Neutrophil (primary cell): ENCODE data around the gene A3GALT2.

ENCODE experiments used
- H3K27ac ChIP-seq: fragments of 200-600 bp; sonication (generic); 2 replicates; pipeline ENCODE4 v1.5.1; 2016; ENCODE audit warnings: mild to moderate bottlenecking, moderate library complexity
- H3K27me3 ChIP-seq: fragments of 200-600 bp; sonication (generic); 2 replicates; pipeline ENCODE4 v1.6.0; 2016; ENCODE audit warnings: mild to moderate bottlenecking
- H3K36me3 ChIP-seq: fragments of 200-600 bp; sonication (generic); 2 replicates; pipeline ENCODE4 v1.5.1; 2017
- H3K4me1 ChIP-seq, 2 experiments: fragments of 200-600 bp in 1 of 2; sonication (generic) in 1 of 2; 1 replicate in 1 of 2; 2 replicates in 1 of 2; pipeline versions ENCODE4 v1.5.1 to v1.6.1; 2013 to 2016; ENCODE audit warnings: low read depth in 1 of 2, low read length in 1 of 2, mild to moderate bottlenecking in 1 of 2, moderate library complexity in 1 of 2; ENCODE audit not compliant: control insufficient read depth in 1 of 2, insufficient read depth in 1 of 2
- H3K4me3 ChIP-seq, 2 experiments: fragments of 200-600 bp in 1 of 2; sonication (generic) in 1 of 2; 1 replicate in 1 of 2; 2 replicates in 1 of 2; pipeline ENCODE4 v1.5.1; 2013 to 2016; ENCODE audit warnings: low read depth in 1 of 2, low read length in 1 of 2, mild to moderate bottlenecking in 1 of 2, moderate library complexity in 1 of 2
- H3K9me3 ChIP-seq: fragments of 200-600 bp; sonication (generic); 2 replicates; pipeline ENCODE4 v1.5.1; 2016
- CTCF ChIP-seq: fragments of 200-600 bp; sonication (generic); IDR thresholded peaks from 2 replicates; pipeline ENCODE4 v1.5.1; 2016; ENCODE audit warnings: antibody characterized with exemption

Gene A3GALT2

DNA sequence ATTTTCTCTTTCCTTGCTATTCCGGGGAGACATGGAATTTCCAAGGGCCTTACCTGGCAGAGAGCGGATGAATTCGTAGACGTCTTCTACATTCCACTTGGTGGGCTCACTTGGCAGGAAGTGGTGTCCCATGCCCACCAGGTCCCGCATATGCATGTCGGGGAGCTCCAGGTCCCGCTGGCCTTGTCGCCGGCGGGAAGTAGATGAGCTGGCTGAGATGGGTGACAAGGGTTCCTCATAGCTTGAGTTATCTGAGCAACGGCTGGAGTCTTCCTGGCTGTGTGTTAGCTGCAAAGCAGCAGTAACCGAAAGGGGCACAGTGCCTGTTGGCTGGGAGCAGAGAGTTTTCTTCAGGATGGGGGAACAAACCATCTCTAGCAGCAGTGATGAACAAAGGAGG is 7.9 kb upstream of the A3GALT2 start:
- TF ChIP-seq CTCF, result no peak
- peaks cover 99% of the 10 kb centered on the region for H3K36me3 ChIP-seq
- H3K4me3 ChIP-seq, result peak overlapping the region in 1 of 2 experiments; percentile 58
- H3K27me3 ChIP-seq, result no peaks in the 10 kb centered on the region
- H3K4me1 ChIP-seq, result peaks cover 89 to 91% of the 10 kb centered on the region in 2 experiments
- peak overlapping the region; percentile 96 for H3K27ac ChIP-seq
- peaks cover 8% of the 10 kb centered on the region for H3K9me3 ChIP-seq

DNA sequence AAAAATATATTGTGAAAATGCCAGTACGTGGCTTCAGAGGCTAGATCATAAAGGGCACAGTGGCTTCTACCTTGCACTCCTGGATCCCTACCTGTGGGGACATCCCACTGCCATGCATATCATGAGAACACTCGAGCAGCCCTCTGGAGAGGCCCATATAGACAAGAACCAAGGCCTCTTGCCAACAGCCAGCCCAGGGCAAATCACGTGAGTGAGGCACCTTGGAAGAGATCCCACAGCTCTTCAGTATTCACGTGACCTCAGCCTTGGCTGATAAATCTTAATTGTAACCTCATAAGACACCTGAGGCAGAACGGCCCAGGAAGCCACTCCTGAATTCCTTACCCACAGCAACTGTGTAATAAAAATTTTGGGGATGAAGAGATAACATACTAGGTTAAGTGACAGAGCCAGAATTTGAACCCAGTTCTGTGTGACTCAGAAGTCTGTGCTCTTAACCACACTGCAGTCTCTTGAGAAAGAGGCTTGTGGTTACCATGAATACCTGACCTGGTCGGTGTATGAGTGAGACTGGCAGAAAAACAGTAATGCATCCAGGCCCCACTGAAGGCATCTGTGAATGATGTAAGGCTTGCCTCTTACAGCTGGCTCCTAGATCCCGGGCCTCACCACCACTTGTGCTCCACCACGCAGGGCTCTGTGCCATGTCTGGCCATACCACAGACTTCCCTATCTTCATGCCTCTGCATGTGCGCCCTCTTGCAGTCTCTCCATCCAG is 6.9 kb upstream of the A3GALT2 start:
- Histone ChIP-seq H3K27me3 (no peaks in the 10 kb centered on the region), H3K4me3 (peak overlapping the region; percentile 42 to 58), H3K27ac (peak overlapping the region; percentile 96), H3K9me3 (peaks cover 8% of the 10 kb centered on the region), H3K4me1 (peaks cover 79 to 81% of the 10 kb centered on the region in 2 experiments), H3K36me3 (peaks cover 99% of the 10 kb centered on the region)
- TF ChIP-seq CTCF, result peak; percentile 22

DNA sequence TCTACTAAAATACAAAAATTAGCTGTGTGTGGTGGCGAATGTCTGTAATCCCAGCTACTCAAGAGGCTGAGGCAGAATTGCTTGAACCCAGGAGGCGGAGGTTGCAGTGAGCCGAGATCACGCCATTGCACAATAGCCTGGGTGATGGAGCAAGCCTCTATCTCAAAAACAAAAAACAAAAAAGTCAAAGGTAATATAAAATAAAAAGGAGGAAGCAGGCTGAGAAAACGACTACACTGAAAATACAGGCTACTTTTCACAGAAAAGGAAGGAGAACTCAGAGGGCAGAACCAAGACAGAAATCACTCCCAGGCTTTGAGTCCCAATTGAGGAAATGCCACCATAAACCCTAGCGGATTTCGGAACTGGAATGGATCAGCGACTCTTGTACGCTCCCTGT is 5.9 kb upstream of the A3GALT2 start:
- H3K36me3 ChIP-seq, result peaks cover 99% of the 10 kb centered on the region
- H3K4me3 ChIP-seq, result peak overlapping the region; percentile 42 to 58
- peak; percentile 6 for TF ChIP-seq CTCF
- peak overlapping the region; percentile 96 for H3K27ac ChIP-seq
- peaks cover 8% of the 10 kb centered on the region for H3K9me3 ChIP-seq
- H3K4me1 ChIP-seq, result peaks cover 69 to 71% of the 10 kb centered on the region in 2 experiments
- no peaks in the 10 kb centered on the region for H3K27me3 ChIP-seq

GRCh38 chr1:33324677-33325575 is 4.0 kb upstream of the A3GALT2 start:
- peaks cover 8% of the 10 kb centered on the region for H3K9me3 ChIP-seq
- TF ChIP-seq CTCF, result no peak
- H3K36me3 ChIP-seq, result peaks cover 90% of the 10 kb centered on the region
- peak overlapping the region in 1 of 2 experiments; percentile 58 for H3K4me3 ChIP-seq
- peaks cover 53 to 54% of the 10 kb centered on the region in 2 experiments for H3K4me1 ChIP-seq
- H3K27ac ChIP-seq, result peak overlapping the region; percentile 96
- no peaks in the 10 kb centered on the region for H3K27me3 ChIP-seq

DNA sequence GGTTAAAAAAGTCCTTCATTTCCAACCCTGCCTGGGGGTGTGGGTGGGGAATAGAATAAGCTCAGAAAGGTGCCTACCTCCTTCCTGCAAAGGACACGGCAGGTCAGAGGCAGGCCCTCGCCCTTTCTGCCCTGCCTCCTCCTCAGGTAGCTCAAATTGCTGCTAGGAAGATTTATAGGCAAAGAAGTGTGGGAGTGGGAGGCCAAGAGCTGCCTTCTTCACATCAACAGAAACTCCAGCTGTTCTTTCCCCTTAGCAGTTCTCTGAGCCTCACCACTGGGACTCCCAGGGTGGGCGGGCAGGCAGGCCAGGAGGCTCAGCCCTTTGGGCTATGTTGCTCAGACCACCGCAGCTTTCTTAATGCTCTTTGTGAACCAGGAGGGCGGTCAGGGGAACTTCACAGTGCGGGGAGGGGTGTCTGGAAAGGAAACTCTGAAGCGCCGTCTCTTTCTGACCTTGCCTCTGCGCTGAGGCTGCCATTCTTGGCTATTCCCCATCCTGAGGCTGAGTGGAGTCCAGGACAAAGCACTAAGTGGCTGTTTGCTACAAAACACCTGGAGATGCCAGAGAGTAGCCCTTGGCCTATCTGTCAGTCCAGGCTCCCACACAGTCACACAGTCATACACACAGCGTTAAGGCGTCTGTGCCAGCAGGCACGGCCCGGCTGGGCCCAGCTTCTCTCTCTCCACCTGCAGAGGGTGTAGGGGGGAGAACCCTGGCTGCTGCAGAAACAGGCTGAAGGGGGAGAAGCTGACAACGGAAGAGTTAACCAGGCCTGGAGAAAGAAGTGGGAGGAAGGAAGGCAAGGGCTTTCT is 3.0 kb upstream of the A3GALT2 start:
- TF ChIP-seq CTCF, result no peak
- no peaks in the 10 kb centered on the region for H3K27me3 ChIP-seq
- H3K36me3 ChIP-seq, result peaks cover 79% of the 10 kb centered on the region
- H3K27ac ChIP-seq, result peak overlapping the region; percentile 96
- peaks cover 8% of the 10 kb centered on the region for H3K9me3 ChIP-seq
- peaks cover 42 to 44% of the 10 kb centered on the region in 2 experiments for H3K4me1 ChIP-seq
- no peak overlapping the region for H3K4me3 ChIP-seq
